Hepatocyte (in vitro differentiated cells): ENCODE data around the gene TIMM22. TPM values are rescaled to one million over a fixed set of nuclear protein-coding genes. Genes with fewer than 3 reads are reported as not detected.
A peak's percentile ranks its signal among the peaks of the same experiment; 100 is the strongest.
"Not testable (repeated sequence)": the region's sequence is repeated elsewhere in the genome, so short reads cannot be mapped to it uniquely, and the experiment has no call there.

Source experiments
- DNase-seq: peaks from one replicate; pipeline ENCODE4 v3.0.0-alpha.2; 2016; ENCODE audit warnings: low spot score
- H2AFZ ChIP-seq: fragments of 200-600 bp; sonication (generic); 2 replicates; pipeline ENCODE4 v1.6.0; 2016; ENCODE audit warnings: antibody characterized with exemption, mild to moderate bottlenecking
- H3K27ac ChIP-seq: fragments of 200-600 bp; sonication (generic); 2 replicates; pipeline ENCODE4 v1.5.1; 2016; ENCODE audit warnings: mild to moderate bottlenecking
- H3K27me3 ChIP-seq: fragments of 200-600 bp; sonication (generic); 2 replicates; pipeline ENCODE4 v1.6.1; 2016
- H3K36me3 ChIP-seq: fragments of 200-600 bp; sonication (generic); replicated peaks from 2 replicates; pipeline ENCODE4 v1.5.1; 2016; ENCODE audit warnings: low read depth; ENCODE audit not compliant: insufficient read depth
- H3K4me1 ChIP-seq: fragments of 200-600 bp; sonication (generic); 2 replicates; pipeline ENCODE4 v1.5.1; 2016; ENCODE audit warnings: mild to moderate bottlenecking, moderate library complexity; ENCODE audit not compliant: insufficient read depth
- H3K4me2 ChIP-seq: fragments of 200-600 bp; sonication (generic); 2 replicates; pipeline ENCODE4 v1.6.0; 2016
- H3K4me3 ChIP-seq: fragments of 200-600 bp; sonication (generic); 2 replicates; pipeline ENCODE4 v1.5.1; 2016; ENCODE audit warnings: mild to moderate bottlenecking
- H3K79me2 ChIP-seq: fragments of 200-600 bp; sonication (generic); 2 replicates; pipeline ENCODE4 v1.6.0; 2017; ENCODE audit warnings: mild to moderate bottlenecking
- H3K9me2 ChIP-seq: fragments of 200-600 bp; sonication (generic); replicated peaks from 2 replicates; pipeline ENCODE4 v1.6.0; 2017; ENCODE audit warnings: mild to moderate bottlenecking; ENCODE audit not compliant: insufficient read depth
- H3K9me3 ChIP-seq: fragments of 200-600 bp; sonication (generic); 2 replicates; pipeline ENCODE4 v1.5.1; 2016; ENCODE audit warnings: low read depth, mild to moderate bottlenecking
- H4K20me1 ChIP-seq: fragments of 200-600 bp; sonication (generic); 2 replicates; pipeline ENCODE4 v1.6.0; 2016; ENCODE audit warnings: mild to moderate bottlenecking; ENCODE audit not compliant: insufficient read depth, poor library complexity, severe bottlenecking
- CTCF ChIP-seq: fragments of 200-600 bp; sonication (generic); IDR thresholded peaks from 2 replicates; pipeline ENCODE4 v1.5.1; 2016; ENCODE audit warnings: antibody characterized with exemption, mild to moderate bottlenecking; ENCODE audit not compliant: poor library complexity
- EZH2 ChIP-seq: fragments of 200-600 bp; sonication (generic); IDR thresholded peaks from 2 replicates; pipeline ENCODE4 v1.6.1; 2016; ENCODE audit warnings: antibody characterized with exemption, mild to moderate bottlenecking, borderline replicate concordance
- EZH2phosphoT487 ChIP-seq: fragments of 200-600 bp; sonication (generic); IDR thresholded peaks from one replicate; pipeline ENCODE4 v1.6.1; 2018; ENCODE audit warnings: antibody characterized with exemption, mild to moderate bottlenecking, low read depth, moderate library complexity; ENCODE audit not compliant: unreplicated experiment, severe bottlenecking
- WGBS: methylation state at CpG from one replicate; pipeline ENCODE4 v1.1.6; 2016; ENCODE audit warnings: low lambda C conversion rate; ENCODE audit errors: missing lambda C conversion rate; 5-methylcytosine and 5-hydroxymethylcytosine counted together
- polyA plus RNA-seq: library from polyadenylated mRNA; unstranded; fragments of >200 nt; fragmentation: Nextera tagmentation; extraction: Ambion mirVana; gene quantifications from 2 replicates; pipeline ENCODE4 v1.2.1, GENCODE V29; 2016
- total RNA-seq: library from RNA; depleted of rRNA; stranded (reverse); fragments of >200 nt; gene quantifications from 2 replicates; pipeline ENCODE4 v1.2.3, GENCODE V29; 2014

The TIMM22 gene
- total and polyA plus RNA-seq, 2 experiments from 2014 or later = 16.7 to 18.4 TPM

GRCh38 chr17:1047879-1048470, 51.0 kb downstream of the TIMM22 start:
- H3K27me3 ChIP-seq = no peaks in the 10 kb centered on the region

GRCh38 chr17:1048516-1049115, 51.7 kb downstream of the TIMM22 start:
- H3K9me3 ChIP-seq, H3K27ac ChIP-seq: not testable (repeated sequence)
- WGBS = 94% methylated on average over 39 of the region's 49 CpGs

More at GRCh38 chr17:1047879-1048470, 51.0 kb downstream of the TIMM22 start:
- Histone ChIP-seq H3K9me3 (no peaks in the 10 kb centered on the region), H4K20me1 (no peaks in the 10 kb centered on the region), H2AFZ (no peak overlapping the region), H3K4me1 (peaks cover 22% of the 10 kb centered on the region), H3K27ac (peak overlapping the region; percentile 79), H3K9me2 (no peaks in the 10 kb centered on the region), H3K36me3 (no peaks in the 10 kb centered on the region), H3K4me2 (peak overlapping the region; percentile 28), H3K79me2 (no peaks in the 10 kb centered on the region), H3K4me3 (no peak overlapping the region)
- DNase-seq = no peak
- TF ChIP-seq CTCF (no peak), EZH2 (no peak), EZH2phosphoT487 (no peak)
- 71% methylated on average over 19 of the region's 20 CpGs for WGBS

GRCh38 chr17:1049446-1050225, 52.7 kb downstream of the TIMM22 start:
- Histone ChIP-seq H2AFZ (no peak overlapping the region), H3K27ac (no peak overlapping the region), H4K20me1 (no peaks in the 10 kb centered on the region), H3K36me3 (no peaks in the 10 kb centered on the region), H3K9me2 (no peaks in the 10 kb centered on the region), H3K27me3 (no peaks in the 10 kb centered on the region), H3K9me3 (no peaks in the 10 kb centered on the region), H3K4me2 (no peak overlapping the region), H3K4me1 (peaks cover 18% of the 10 kb centered on the region), H3K4me3 (no peak overlapping the region), H3K79me2 (no peaks in the 10 kb centered on the region)
- no peak for TF ChIP-seq EZH2
- no peak for TF ChIP-seq EZH2phosphoT487
- no peak for TF ChIP-seq CTCF
- WGBS = 97% methylated on average over 28 of the region's 28 CpGs
- DNase-seq = no peak

More at GRCh38 chr17:1048516-1049115, 51.7 kb downstream of the TIMM22 start:
- not testable (repeated sequence) for H2AFZ ChIP-seq, H3K9me2 ChIP-seq, H3K36me3 ChIP-seq, H3K4me3 ChIP-seq, DNase-seq, H3K4me2 ChIP-seq, H3K79me2 ChIP-seq, H4K20me1 ChIP-seq, H3K27me3 ChIP-seq
- H3K4me1 ChIP-seq = peaks cover 19% of the 10 kb centered on the region
